K562 (cell line): ENCODE data around the gene CDX1. TPM values are rescaled to one million over a fixed set of nuclear protein-coding genes. Genes with fewer than 3 reads are reported as not detected.

Experiments
- ATAC-seq: fragments of 200-7000 bp; cut with Tn5 transposase; 3 replicates; pipeline ENCODE4 v1.9.1; 2020; ENCODE audit warnings: moderate library complexity
- BruUV-seq: library from RNA; stranded (reverse); fragments of 400-500 nt; replicated peaks from 2 replicates; lab custom pipeline; 2021; lab: Mats Ljungman, UMichigan
- CTCF ChIA-PET: fragments of 300-600 bp; formaldehyde crosslinking; extraction: SDS; loops from one replicate; lab custom pipeline; 2021; ENCODE audit warnings: low intra/inter-chr PET ratio; lab: Yijun Ruan, JAX
- POLR2A ChIA-PET: fragments of 300-600, 350-650 bp; sonication (Branson Sonifier 250); formaldehyde crosslinking; extraction: SDS; loops from one replicate; lab custom pipeline; 2021; ENCODE audit warnings: antibody characterized with exemption, inconsistent platforms; lab: Yijun Ruan, JAX
- DNase-seq, 4 experiments: peaks; one replicate each; pipeline versions ENCODE4 v3.0.0 to v3.0.0-alpha.2; 2011 to 2018; ENCODE audit warnings: low spot score in 3 of 4, mixed read lengths in 3 of 4; ENCODE audit errors: extremely low read depth in 1 of 4
- FAIRE-seq: peaks from 2 replicates; lab custom pipeline; 2011; peaks lifted over from hg19 to GRCh38; lab: Jason Lieb, UNC
- H2AFZ ChIP-seq: 2 replicates; pipeline ENCODE4 v1.6.0; 2011; ENCODE audit warnings: low read depth, low read length, control low read depth, inconsistent platforms
- H3K27ac ChIP-seq: fragments of 200-600 bp; 3 replicates; pipeline ENCODE4 v1.8.0; 2011; ENCODE audit warnings: low read depth, mild to moderate bottlenecking, control low read depth, inconsistent platforms, low read length, moderate library complexity, mixed read lengths; ENCODE audit errors: extremely low read depth
- H3K27me3 ChIP-seq, 2 experiments: fragments of 300-600 bp in 1 of 2; 2 replicates in 1 of 2; 3 replicates in 1 of 2; pipeline versions ENCODE4 v1.6.0 to v1.8.0; 2011; ENCODE audit warnings: inconsistent platforms in 2 of 2, low read length in 2 of 2, mild to moderate bottlenecking in 1 of 2, mixed read lengths in 1 of 2, moderate library complexity in 1 of 2; ENCODE audit not compliant: control insufficient read depth in 2 of 2, insufficient read depth in 2 of 2
- H3K36me3 ChIP-seq: fragments of 300-600 bp; 3 replicates; pipeline ENCODE4 v1.8.0; 2011; ENCODE audit warnings: mild to moderate bottlenecking, low read length, inconsistent platforms; ENCODE audit not compliant: control insufficient read depth, insufficient read depth
- H3K4me1 ChIP-seq, 2 experiments: fragments of 200-600 bp in 1 of 2; replicated peaks in 1 of 2; 2 replicates in 1 of 2; 3 replicates in 1 of 2; pipeline versions ENCODE4 v1.5.1 to v1.8.0; 2011; ENCODE audit warnings: inconsistent platforms in 2 of 2, low read length in 2 of 2, mild to moderate bottlenecking in 1 of 2, mixed read lengths in 1 of 2, moderate library complexity in 1 of 2; ENCODE audit not compliant: control insufficient read depth in 2 of 2, insufficient read depth in 2 of 2
- H3K4me2 ChIP-seq: 2 replicates; pipeline ENCODE4 v1.6.1; 2011; ENCODE audit warnings: low read length, control low read depth, inconsistent platforms, mixed read lengths; ENCODE audit not compliant: insufficient read depth
- H3K4me3 ChIP-seq: fragments of 200-600 bp; sonication (generic), shearing (Covaris generic); 2 replicates; pipeline ENCODE4 v1.5.1; 2016; ENCODE audit warnings: control low read depth, inconsistent platforms
- H3K79me2 ChIP-seq: fragments of 200-600 bp; 3 replicates; pipeline ENCODE4 v1.8.0; 2011; ENCODE audit warnings: low read length, inconsistent platforms; ENCODE audit not compliant: control insufficient read depth, insufficient read depth
- H3K9ac ChIP-seq, 2 experiments: 2 replicates each; pipeline versions ENCODE4 v1.6.0 to v1.6.1; 2011; ENCODE audit warnings: low read depth in 2 of 2, low read length in 2 of 2, control low read depth in 1 of 2, inconsistent platforms in 1 of 2, mild to moderate bottlenecking in 1 of 2, mixed read lengths in 1 of 2; ENCODE audit not compliant: insufficient read depth in 1 of 2
- H3K9me1 ChIP-seq: one replicate; pipeline ENCODE4 v1.6.0; 2011; ENCODE audit warnings: inconsistent platforms, mild to moderate bottlenecking, low read length, moderate library complexity; ENCODE audit not compliant: control insufficient read depth, insufficient read depth
- H3K9me3 ChIP-seq: replicated peaks from 2 replicates; pipeline ENCODE4 v1.5.1; 2011; ENCODE audit warnings: low read depth, low read length, inconsistent platforms; ENCODE audit not compliant: control insufficient read depth, insufficient read depth
- H4K20me1 ChIP-seq: replicated peaks from 2 replicates; pipeline ENCODE4 v1.6.1; 2011; ENCODE audit warnings: low read length, inconsistent platforms, mixed read lengths; ENCODE audit not compliant: control insufficient read depth, insufficient read depth
- ARHGAP35 ChIP-seq: fragments of 450-650 bp; IDR thresholded peaks from 2 replicates; pipeline ENCODE4 v1.6.1; 2018; ENCODE audit not compliant: partially characterized antibody
- BCL6 ChIP-seq: fragments of 250-450 bp; sonication (Bioruptor Pico); IDR thresholded peaks from 2 replicates; pipeline ENCODE4 v1.4.0; 2020
- CBX8 ChIP-seq: fragments of 200-600 bp; sonication (generic); IDR thresholded peaks from 2 replicates; pipeline ENCODE4 v1.6.1; 2012; ENCODE audit warnings: borderline replicate concordance, mixed run types, low read depth, mild to moderate bottlenecking, moderate library complexity, mixed read lengths, low read length, control low read depth, inconsistent platforms; ENCODE audit not compliant: poor library complexity, severe bottlenecking; ENCODE audit errors: extremely low read depth
- CC2D1A ChIP-seq: fragments of 450-650 bp; IDR thresholded peaks from 2 replicates; pipeline ENCODE4 v1.6.1; 2017; ENCODE audit warnings: mild to moderate bottlenecking
- CREM ChIP-seq: IDR thresholded peaks from 2 replicates; pipeline ENCODE4 v1.6.1; 2014; ENCODE audit warnings: antibody characterized with exemption, low read depth
- CTBP1 ChIP-seq: fragments of 450-650 bp; IDR thresholded peaks from 2 replicates; pipeline ENCODE4 v1.6.1; 2016; ENCODE audit warnings: borderline replicate concordance
- DNMT1 ChIP-seq: fragments of 450-650 bp; IDR thresholded peaks from 2 replicates; pipeline ENCODE4 v1.6.1; 2016; ENCODE audit warnings: antibody characterized with exemption, mild to moderate bottlenecking
- EP400 ChIP-seq: fragments of 450-650 bp; IDR thresholded peaks from 2 replicates; pipeline ENCODE4 v1.6.1; 2017; ENCODE audit warnings: antibody characterized with exemption, mild to moderate bottlenecking, moderate library complexity
- GATA2 ChIP-seq: sonication (generic); formaldehyde crosslinking; IDR thresholded peaks from 2 replicates; pipeline ENCODE4 v1.4.0; 2020; ENCODE audit warnings: mild to moderate bottlenecking, missing genetic modification reagents
- HMG20A ChIP-seq: fragments of 450-650 bp; formaldehyde crosslinking; conservative IDR thresholded peaks from 2 replicates; pipeline ENCODE4 v1.4.0; 2020; ENCODE audit warnings: mild to moderate bottlenecking, mixed read lengths
- HOMEZ ChIP-seq: fragments of 250-450 bp; sonication (Bioruptor Pico); IDR thresholded peaks from 2 replicates; pipeline ENCODE4 v1.4.0; 2020; ENCODE audit warnings: mild to moderate bottlenecking, moderate library complexity
- RBM17 ChIP-seq: fragments of 200-400 bp; formaldehyde crosslinking; IDR thresholded peaks from 2 replicates; pipeline ENCODE4 v1.6.1; 2017; ENCODE audit warnings: low read depth, mild to moderate bottlenecking, low read length, borderline replicate concordance
- RREB1 ChIP-seq: fragments of 250-450 bp; sonication (Bioruptor Pico); IDR thresholded peaks from 2 replicates; pipeline ENCODE4 v1.4.0; 2020
- SMARCC2 ChIP-seq: fragments of 450-650 bp; IDR thresholded peaks from 2 replicates; pipeline ENCODE4 v1.6.1; 2017; ENCODE audit warnings: antibody characterized with exemption, moderate library complexity, mild to moderate bottlenecking, low read depth
- SRSF7 ChIP-seq: fragments of 200-400 bp; formaldehyde crosslinking; optimal IDR thresholded peaks from 2 replicates; pipeline ENCODE3; 2017; ENCODE audit warnings: mild to moderate bottlenecking, low read depth, low read length
- TBL1XR1 ChIP-seq, 2 experiments: IDR thresholded peaks; 2 replicates each; pipeline ENCODE4 v1.6.1; 2012; ENCODE audit warnings: improper control_type of control experiment in 2 of 2, low read length in 2 of 2, mild to moderate bottlenecking in 1 of 2
- ZC3H11A ChIP-seq: IDR thresholded peaks from 2 replicates; pipeline ENCODE4 v1.6.1; 2012; ENCODE audit warnings: low read depth, low read length, improper control_type of control experiment
- ZNF778 ChIP-seq: fragments of 450-650 bp; formaldehyde crosslinking; IDR thresholded peaks from 2 replicates; pipeline ENCODE4 v1.4.0; 2020; ENCODE audit warnings: mild to moderate bottlenecking, moderate library complexity
- WGBS: fragments of 100-300 bp; shearing (Covaris generic); methylation state at CpG from one replicate; pipeline ENCODE4 v1.1.6; 2016; ENCODE audit warnings: low coverage, mixed read lengths; ENCODE audit not compliant: insufficient coverage; ENCODE audit errors: missing lambda C conversion rate; 5-methylcytosine and 5-hydroxymethylcytosine counted together
- in situ Hi-C: fragments of 300-500 bp; cut with MboI; formaldehyde crosslinking; loops from 4 replicates; pipeline ENCODE4 v1.15.0; 2018; ENCODE audit warnings: inconsistent platforms, mixed read lengths
- intact Hi-C: fragments of 100-400 bp; cut with micrococcal nuclease; formaldehyde crosslinking; loops from 2 replicates; pipeline ENCODE4 v1.14.2; 2022
- polyA plus RNA-seq, 8 experiments: library from polyadenylated mRNA; depleted of rRNA in 4 of 8; stranded (reverse) in 5 of 8; unstranded in 3 of 8; fragments of >200 nt; fragmentation: Nextera tagmentation in 2 of 8; fragmentation: Illumina TruSeq in 1 of 8; extraction: Ambion mirVana in 2 of 8; extraction: Trizol in 1 of 8; gene quantifications; 2 replicates each; pipeline versions ENCODE4 v1.2.1 to v1.2.3, GENCODE V29; 2011 to 2014; ENCODE audit warnings: inconsistent platforms in 1 of 8, missing spikeins in 1 of 8
- total RNA-seq, 7 experiments: library from RNA; depleted of rRNA in 6 of 7; stranded (reverse); fragments of >200 nt in 6 of 7; fragmentation: Illumina TruSeq in 2 of 7; extraction: Trizol in 2 of 7; gene quantifications; 2 replicates each; pipeline versions ENCODE4 v1.2.1 to v1.2.3, GENCODE V29; 2011 to 2021; ENCODE audit warnings: low replicate concordance in 1 of 7

The CDX1 gene
- total and polyA plus RNA-seq, 9 of the 15 experiments (the other 6 are each of a cell fraction or from before 2014, with no cell fraction given) = 0.06 to 0.16 TPM; not detected in 7

- CTCF ChIA-PET = no interaction called here
- POLR2A ChIA-PET = interaction anchor here (1.7 kb wide), 1 partner anchor 14 kb away, joined by 4 read pairs; no protein-coding TSS in a partner anchor
- Histone ChIP-seq H3K4me1 (peaks cover 0 to 8% of the 10 kb centered on the region in 2 experiments; a peak in 1 of 5 replicates), H2AFZ (no peak overlapping the region), H3K4me3 (no peak overlapping the region), H3K9ac (no peak overlapping the region), H3K4me2 (no peak overlapping the region), H3K79me2 (no peaks in the 10 kb centered on the region), H3K27me3 (peaks cover 14 to 61% of the 10 kb centered on the region in 2 experiments), H3K36me3 (no peaks in the 10 kb centered on the region), H4K20me1 (no peaks in the 10 kb centered on the region), H3K27ac (no peak overlapping the region), H3K9me1 (no peaks in the 10 kb centered on the region), H3K9me3 (no peaks in the 10 kb centered on the region)
- ATAC-seq = no peak
- BruUV-seq = no TSS peak
- no peak for DNase-seq
- in situ Hi-C loops = loop anchor here (10.0 kb wide), 1 partner anchor 576 kb away; no protein-coding TSS in a partner anchor
- no peak for FAIRE-seq
- 25% methylated on average over 6 of the region's 6 CpGs for WGBS
- intact Hi-C loops = no loop called here
- TF ChIP-seq HOMEZ (no peak), HMG20A (no peak), ZNF778 (no peak), DNMT1 (no peak), RREB1 (no peak), SRSF7 (no peak), SMARCC2 (no peak), CTBP1 (no peak), RBM17 (no peak), GATA2 (CRISPR knock-in tag) (no peak), EP400 (no peak), CC2D1A (no peak), ZC3H11A (no peak), CBX8 (no peak), BCL6 (no peak), ARHGAP35 (no peak), CREM (no peak), TBL1XR1 (IDR thresholded peaks at IDR 0.05; ENCODE audit: low read length in 2 of 2) (no peak)
Measured at GRCh38 chr5:150210644-150211043, 44.1 kb downstream of the CDX1 start.
